Measurements from ENCODE around the gene ATP2B1. TPM values are rescaled to one million over a fixed set of nuclear protein-coding genes. Genes with fewer than 3 reads are reported as not detected.

The ATP2B1 gene
- polyA plus RNA-seq, 3 donors: 3.7 to 13.3 (median 5.6) TPM

- 89 to 90% (median 89%) methylated on average over 4 of the region's 4 CpGs for WGBS, 3 donors
- no peak overlapping the region for H3K27ac ChIP-seq (ENCODE audit: low read depth, low read length)
These were observed 137.0 kb downstream of the ATP2B1 start for GRCh38 chr12:89571491-89572195.

DNA sequence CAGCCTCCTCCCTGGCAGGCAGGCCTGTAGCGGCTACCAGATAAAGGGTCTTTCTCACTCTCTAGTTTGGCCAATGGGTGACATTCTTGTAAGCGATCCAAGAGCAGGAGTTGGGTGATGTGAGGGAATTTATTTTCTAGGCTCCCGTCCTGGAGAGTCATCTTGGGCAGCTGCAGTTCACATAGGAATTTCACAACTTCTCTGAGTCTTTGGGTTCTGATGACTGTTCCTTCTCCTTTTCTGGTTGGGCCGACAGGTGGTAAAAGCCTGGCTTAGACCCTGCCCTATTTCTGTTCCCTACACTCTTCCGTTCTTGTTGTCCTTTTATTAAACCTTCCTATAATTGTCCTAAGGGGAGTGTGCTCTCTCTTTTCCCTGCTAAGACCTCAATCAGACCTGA is 140.2 kb downstream of the ATP2B1 start:
- H3K27ac ChIP-seq (ENCODE audit: low read depth, low read length): no peak overlapping the region

DNA sequence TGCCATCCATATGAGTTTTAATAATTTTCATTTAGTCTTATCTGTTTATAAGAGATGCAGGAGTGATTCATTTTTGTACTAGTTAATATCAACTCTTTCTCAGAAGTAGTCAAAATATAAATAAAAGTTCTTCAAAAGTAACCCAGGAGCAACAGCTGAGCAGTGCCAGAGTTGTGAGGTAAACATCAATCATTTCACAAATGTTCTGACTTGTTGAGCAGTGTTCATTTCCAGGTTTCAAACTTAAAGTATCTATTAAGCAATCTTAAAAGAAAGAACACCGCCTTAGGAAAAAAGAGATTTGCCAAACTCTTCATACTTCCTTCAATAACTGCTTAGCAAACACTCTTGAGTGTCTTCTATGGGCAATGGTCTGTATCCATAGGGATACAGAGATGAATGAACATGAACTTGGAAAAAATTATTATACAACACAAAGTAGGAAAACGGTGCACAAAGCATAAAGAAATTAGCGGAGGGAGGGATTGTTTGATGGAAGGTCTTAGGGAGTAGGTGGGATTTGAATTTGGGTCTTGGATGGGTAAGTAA is 140.9 kb downstream of the ATP2B1 start:
- H3K27ac ChIP-seq (ENCODE audit: low read depth, low read length): no peak overlapping the region
- 83 to 93% (median 84%) methylated on average over 3 of the region's 3 CpGs for WGBS, 3 donors

More for the DNA sequence above, 140.2 kb downstream of the ATP2B1 start:
- WGBS, 3 donors: 74 to 77% (median 74%) methylated on average over 5 of the region's 5 CpGs

- no peak overlapping the region for H3K27ac ChIP-seq (ENCODE audit: low read depth, low read length)
These were observed 142.0 kb downstream of the ATP2B1 start for GRCh38 chr12:89566615-89567014.

GRCh38 chr12:89565002-89565401 is 143.6 kb downstream of the ATP2B1 start:
- no peak overlapping the region for H3K27ac ChIP-seq (ENCODE audit: low read depth, low read length)

- H3K27ac ChIP-seq (ENCODE audit: low read depth, low read length): no peak overlapping the region
- WGBS, 3 donors: 82 to 93% (median 91%) methylated on average over 10 of the region's 10 CpGs
These were observed 148.9 kb downstream of the ATP2B1 start for GRCh38 chr12:89559753-89560152.

DNA sequence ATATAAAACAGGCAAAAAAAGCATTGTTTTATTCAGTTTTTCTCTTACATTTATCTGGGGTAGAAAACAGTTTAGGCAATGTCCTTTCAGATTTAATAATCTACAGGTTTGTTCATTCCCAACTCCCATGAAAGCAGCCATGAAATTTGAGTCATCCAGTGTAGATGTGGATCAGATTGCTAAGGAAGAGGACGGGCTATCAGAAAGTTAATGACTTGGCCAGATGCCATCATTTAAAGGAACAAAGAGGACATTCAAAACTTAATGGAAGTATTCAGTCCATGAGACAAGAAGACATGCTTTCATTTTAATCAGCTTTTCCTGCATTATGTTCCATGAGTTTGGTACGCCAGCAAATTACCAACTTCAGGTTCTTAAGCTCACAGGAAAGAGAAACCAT is 151.7 kb downstream of the ATP2B1 start:
- 57 to 66% (median 59%) methylated on average over 2 of the region's 2 CpGs for WGBS, 3 donors
- H3K27ac ChIP-seq (ENCODE audit: low read depth, low read length): no peak overlapping the region

- no peak overlapping the region for H3K27ac ChIP-seq (ENCODE audit: low read depth, low read length)
- 19 to 42% (median 32%) methylated on average over 1 of the region's 1 CpG for WGBS, 3 donors
These were observed 156.3 kb downstream of the ATP2B1 start for GRCh38 chr12:89552376-89552775.

DNA sequence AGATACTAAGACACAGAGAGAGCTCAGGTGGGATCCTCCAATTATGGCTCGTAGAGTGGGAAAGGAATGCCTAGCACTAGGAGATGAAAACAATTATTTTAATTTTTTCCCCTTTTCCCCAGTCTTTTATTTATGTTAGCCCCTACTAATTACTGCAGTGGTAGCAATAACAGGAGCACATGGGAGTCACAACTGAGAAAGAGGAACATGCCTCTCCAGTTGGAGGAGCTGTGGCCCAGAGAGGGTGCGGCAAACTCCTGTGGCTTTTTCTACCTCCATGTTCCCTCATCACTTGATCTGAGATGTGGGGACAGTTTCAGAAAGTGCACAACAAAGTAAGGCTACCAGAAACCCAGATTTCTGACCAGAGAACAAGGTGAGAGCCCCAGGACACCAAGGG is 156.9 kb downstream of the ATP2B1 start:
- no peak overlapping the region for H3K27ac ChIP-seq (ENCODE audit: low read depth, low read length)
- WGBS, 3 donors: 94 to 100% (median 96%) methylated on average over 2 of the region's 2 CpGs

DNA sequence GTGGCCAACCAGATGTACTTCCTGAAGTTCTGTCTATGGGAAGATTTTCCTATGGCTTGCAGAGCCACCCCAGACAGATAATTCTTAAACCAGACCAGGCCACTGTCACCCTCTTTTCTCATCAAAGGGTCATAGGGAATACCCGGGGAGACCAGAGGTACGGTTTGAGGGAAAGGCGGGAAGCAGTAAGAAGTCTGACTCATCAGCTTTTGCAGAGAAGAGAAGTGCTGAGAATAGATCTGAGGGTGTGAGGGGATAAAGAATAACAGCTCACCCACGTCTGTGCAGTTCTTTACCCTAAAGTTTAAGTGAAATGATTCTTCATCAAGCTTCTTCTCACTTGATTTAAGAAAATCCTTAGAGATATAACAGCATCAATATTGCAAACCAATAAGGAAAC is 161.5 kb downstream of the ATP2B1 start:
- WGBS, 3 donors: 68 to 77% (median 75%) methylated on average over 4 of the region's 4 CpGs
- H3K27ac ChIP-seq (ENCODE audit: low read depth, low read length): no peak overlapping the region

DNA sequence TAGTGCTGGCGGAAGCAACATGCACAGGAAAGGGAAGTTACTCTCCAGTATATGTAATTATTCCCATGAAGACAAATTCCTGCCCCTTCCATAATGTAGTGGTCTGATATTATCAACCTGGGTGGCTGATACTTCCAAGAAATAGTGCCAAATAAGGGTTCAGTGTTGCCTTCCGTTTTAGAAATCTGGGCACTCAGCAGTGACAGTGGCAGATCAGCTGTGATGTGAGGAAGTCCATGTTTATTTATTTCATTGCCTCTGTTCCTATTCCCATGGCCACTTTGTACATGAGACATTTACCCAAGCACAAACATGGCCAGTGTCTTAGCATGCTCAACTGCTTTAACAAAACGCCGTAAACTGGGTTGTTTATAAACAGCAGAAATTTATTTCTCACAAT is 162.5 kb downstream of the ATP2B1 start:
- 84 to 91% (median 89%) methylated on average over 4 of the region's 4 CpGs for WGBS, 3 donors
- no peak overlapping the region for H3K27ac ChIP-seq (ENCODE audit: low read depth, low read length)

- H3K27ac ChIP-seq (ENCODE audit: low read depth, low read length): no peak overlapping the region
- WGBS, 3 donors: 28 to 42% (median 36%) methylated on average over 6 of the region's 6 CpGs
These were observed 163.9 kb downstream of the ATP2B1 start for GRCh38 chr12:89544681-89545184.

- 59 to 96% (median 91%) methylated on average over 1 of the region's 1 CpG for WGBS, 3 donors
These were observed 164.6 kb downstream of the ATP2B1 start for GRCh38 chr12:89544022-89544421.

DNA sequence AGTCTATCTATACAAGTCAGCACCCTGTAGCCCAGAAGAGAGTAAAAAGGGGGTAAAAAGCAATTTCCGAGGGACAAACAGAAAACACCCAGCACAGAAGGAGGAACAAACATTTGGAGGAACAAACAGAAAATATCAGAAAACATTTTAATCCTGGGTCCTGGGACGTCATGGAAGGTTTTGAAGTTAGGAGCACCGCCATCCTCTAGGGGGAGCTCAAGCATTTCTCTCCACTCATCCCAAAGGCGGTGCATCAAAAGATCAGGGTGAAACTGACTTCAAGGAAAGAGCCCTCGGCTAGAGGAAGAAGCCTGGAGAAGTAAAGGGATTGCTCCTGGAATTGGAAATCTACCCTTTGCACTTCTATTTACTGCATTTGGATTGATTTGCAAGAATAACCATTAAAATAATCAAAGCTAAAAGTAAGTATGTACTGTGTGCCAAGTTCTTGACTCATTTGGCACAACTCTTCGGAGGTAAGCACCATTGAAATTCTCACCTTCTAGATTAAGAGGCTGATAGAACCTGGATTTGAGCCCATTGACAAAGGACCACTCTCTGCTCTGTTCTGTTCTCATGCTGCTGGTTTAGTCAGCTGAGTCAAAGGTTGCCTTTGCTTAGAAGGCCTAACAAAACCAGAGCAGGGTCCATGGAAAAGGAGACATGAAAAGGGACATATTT is 165.6 kb downstream of the ATP2B1 start:
- H3K27ac ChIP-seq (ENCODE audit: low read depth, low read length): no peak overlapping the region
- WGBS, 3 donors: 8 to 21% (median 15%) methylated on average over 6 of the region's 6 CpGs

More at GRCh38 chr12:89544022-89544421, 164.6 kb downstream of the ATP2B1 start:
- H3K27ac ChIP-seq (ENCODE audit: low read depth, low read length): no peak overlapping the region

DNA sequence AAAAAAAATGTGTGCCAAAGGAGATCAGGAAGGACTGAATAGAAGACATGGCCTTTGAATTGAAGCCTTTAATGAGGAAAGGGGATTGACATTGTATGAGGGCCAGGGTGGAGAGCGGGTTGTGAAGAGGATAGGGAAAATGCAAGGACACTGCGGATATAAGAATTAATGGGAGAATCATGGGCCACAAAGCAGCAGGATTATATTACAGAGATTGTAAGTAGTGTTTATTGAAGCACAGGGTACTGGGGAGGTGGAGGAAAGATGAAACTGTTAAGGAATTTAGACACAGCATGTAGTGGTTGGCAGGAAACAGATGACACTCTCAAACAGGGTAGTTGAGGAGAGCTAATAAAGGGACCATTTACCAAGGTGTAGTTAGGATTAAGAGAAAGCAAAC is 166.4 kb downstream of the ATP2B1 start:
- H3K27ac ChIP-seq (ENCODE audit: low read depth, low read length): no peak overlapping the region
- WGBS, 3 donors: 94 to 98% (median 96%) methylated on average over 2 of the region's 2 CpGs

GRCh38 chr12:89540586-89540985 is 168.1 kb downstream of the ATP2B1 start:
- no peak overlapping the region for H3K27ac ChIP-seq (ENCODE audit: low read depth, low read length)
- WGBS, 3 donors: 60 to 87% (median 72%) methylated on average over 3 of the region's 3 CpGs

- WGBS, 3 donors: 57 to 84% (median 77%) methylated on average over 5 of the region's 5 CpGs
- H3K27ac ChIP-seq (ENCODE audit: low read depth, low read length): no peak overlapping the region
These were observed 169.0 kb downstream of the ATP2B1 start for GRCh38 chr12:89539426-89540223.

- no peak overlapping the region for H3K27ac ChIP-seq (ENCODE audit: low read depth, low read length)
- WGBS, 3 donors: 77 to 95% (median 95%) methylated on average over 4 of the region's 4 CpGs
These were observed 169.7 kb downstream of the ATP2B1 start for GRCh38 chr12:89538897-89539296.
